HepG2 (cell line): ENCODE data around the gene CEBPA. TPM values are rescaled to one million over a fixed set of nuclear protein-coding genes. Genes with fewer than 3 reads are reported as not detected.
A peak's percentile ranks its signal among the peaks of the same experiment; 100 is the strongest.

ENCODE experiments used
- AKAP8 ChIP-seq: sonication (generic); formaldehyde crosslinking; IDR thresholded peaks from 2 replicates; pipeline ENCODE4 v1.5.1; 2020; ENCODE audit warnings: mild to moderate bottlenecking, missing genetic modification reagents
- CBX2 ChIP-seq, 2 experiments: fragments of 200-600 bp in 1 of 2; sonication (generic); formaldehyde crosslinking in 1 of 2; IDR thresholded peaks; 2 replicates each; pipeline versions ENCODE4 v1.7.0 to v1.8.1; 2018 to 2022; ENCODE audit warnings: low read depth in 2 of 2, low read length in 1 of 2, mild to moderate bottlenecking in 1 of 2, missing genetic modification reagents in 1 of 2
- GABPA ChIP-seq, 2 experiments: IDR thresholded peaks; 2 replicates each; pipeline ENCODE4 v1.6.1; 2011 to 2016; ENCODE audit warnings: low read depth in 2 of 2, low read length in 1 of 2, missing biosample characterization in 1 of 2, missing genetic modification characterization in 1 of 2
- GPN1 ChIP-seq: sonication (generic); formaldehyde crosslinking; IDR thresholded peaks from 2 replicates; pipeline ENCODE4 v1.5.1; 2020; ENCODE audit warnings: missing genetic modification reagents, borderline replicate concordance
- HIVEP1 ChIP-seq: sonication (generic); formaldehyde crosslinking; IDR thresholded peaks from 2 replicates; pipeline ENCODE4 v1.4.0; 2020; ENCODE audit warnings: mild to moderate bottlenecking, missing genetic modification reagents
- HOXA3 ChIP-seq: sonication (generic); formaldehyde crosslinking; IDR thresholded peaks from 2 replicates; pipeline ENCODE4 v1.5.0; 2020; ENCODE audit warnings: missing genetic modification reagents
- LCORL ChIP-seq, 2 experiments: fragments of 450-650 bp in 1 of 2; sonication (generic) in 1 of 2; formaldehyde crosslinking in 1 of 2; IDR thresholded peaks; 2 replicates each; pipeline versions ENCODE4 v1.5.0 to v1.6.1; 2017 to 2020; ENCODE audit warnings: antibody characterized with exemption in 1 of 2, missing genetic modification reagents in 1 of 2
- MATR3 ChIP-seq: sonication (generic); formaldehyde crosslinking; IDR thresholded peaks from 2 replicates; pipeline ENCODE4 v1.4.0; 2020; ENCODE audit warnings: missing genetic modification reagents
- MIER3 ChIP-seq: IDR thresholded peaks from 2 replicates; pipeline ENCODE4 v1.6.1; 2016; ENCODE audit warnings: missing compliant biosample characterization, borderline replicate concordance
- NR3C1 ChIP-seq: sonication (generic); formaldehyde crosslinking; IDR thresholded peaks from 2 replicates; pipeline ENCODE4 v1.4.0; 2020; ENCODE audit warnings: missing genetic modification reagents
- RAD51 ChIP-seq: fragments of 450-650 bp; IDR thresholded peaks from 2 replicates; pipeline ENCODE4 v1.6.1; 2016; ENCODE audit warnings: borderline replicate concordance
- RFX5 ChIP-seq: IDR thresholded peaks from 2 replicates; pipeline ENCODE4 v1.6.1; 2011; ENCODE audit warnings: low read depth, low read length, improper control_type of control experiment
- ZC3H13 ChIP-seq: sonication (generic); formaldehyde crosslinking; IDR thresholded peaks from 2 replicates; pipeline ENCODE4 v1.8.1; 2023; ENCODE audit warnings: mild to moderate bottlenecking, missing genetic modification reagents, moderate library complexity
- ZFP36L1 ChIP-seq: sonication (generic); formaldehyde crosslinking; IDR thresholded peaks from 2 replicates; pipeline ENCODE4 v1.8.0; 2022; ENCODE audit warnings: mild to moderate bottlenecking, missing genetic modification reagents, moderate library complexity
- ZFX ChIP-seq: sonication (generic); formaldehyde crosslinking; IDR thresholded peaks from 2 replicates; pipeline ENCODE4 v1.4.0; 2020; ENCODE audit warnings: mild to moderate bottlenecking, low read depth, missing genetic modification reagents, moderate library complexity
- ZNF235 ChIP-seq: sonication (generic); formaldehyde crosslinking; IDR thresholded peaks from 2 replicates; pipeline ENCODE4 v1.8.1; 2023; ENCODE audit warnings: mild to moderate bottlenecking, missing genetic modification reagents, borderline replicate concordance
- ZNF260 ChIP-seq: sonication (generic); formaldehyde crosslinking; IDR thresholded peaks from 2 replicates; pipeline ENCODE4 v1.4.0; 2020; ENCODE audit warnings: missing genetic modification reagents, low read depth, mild to moderate bottlenecking, borderline replicate concordance
- ZNF274 ChIP-seq: sonication (generic); formaldehyde crosslinking; IDR thresholded peaks from 2 replicates; pipeline ENCODE4 v1.5.1; 2020; ENCODE audit warnings: mild to moderate bottlenecking, missing genetic modification reagents
- ZNF44 ChIP-seq: sonication (generic); formaldehyde crosslinking; IDR thresholded peaks from 2 replicates; pipeline ENCODE4 v1.5.1; 2020; ENCODE audit warnings: mild to moderate bottlenecking, missing genetic modification reagents
- ZNF737 ChIP-seq: sonication (generic); formaldehyde crosslinking; IDR thresholded peaks from 2 replicates; pipeline ENCODE4 v1.5.0; 2020; ENCODE audit warnings: missing genetic modification reagents, mild to moderate bottlenecking, borderline replicate concordance
- ZZZ3 ChIP-seq: sonication (generic); formaldehyde crosslinking; IDR thresholded peaks from 2 replicates; pipeline ENCODE4 v1.4.0; 2020; ENCODE audit warnings: missing genetic modification reagents, mild to moderate bottlenecking, borderline replicate concordance
- polyA plus RNA-seq, 8 experiments: library from polyadenylated mRNA; depleted of rRNA in 3 of 8; stranded (reverse) in 7 of 8; unstranded in 1 of 8; fragments of >200 nt; fragmentation: Illumina TruSeq in 4 of 8; extraction: Trizol in 4 of 8; gene quantifications; 2 replicates each; pipeline versions ENCODE4 v1.2.1 to v1.2.3, GENCODE V29; 2011 to 2016; ENCODE audit warnings: low read depth in 4 of 8, missing spikeins in 1 of 8, mixed read lengths in 1 of 8; ENCODE audit not compliant: insufficient read depth in 1 of 8
- total RNA-seq, 5 experiments: library from RNA; depleted of rRNA; stranded (reverse); fragments of >200 nt; fragmentation: Illumina TruSeq; extraction: Trizol; gene quantifications; 2 replicates each; pipeline ENCODE4 v1.2.3, GENCODE V29; 2016; ENCODE audit warnings: low read depth in 1 of 5
- TF ChIP-seq, protein P1 (sequence below): sonication (generic); formaldehyde crosslinking; conservative IDR thresholded peaks from 2 replicates; pipeline ENCODE4 v1.4.0; 2020; ENCODE audit warnings: missing genetic modification reagents
- TF ChIP-seq, protein P2 (sequence below): sonication (generic); formaldehyde crosslinking; IDR thresholded peaks from 2 replicates; pipeline ENCODE4 v1.4.0; 2020; ENCODE audit warnings: missing genetic modification reagents
- TF ChIP-seq, protein P3 (sequence below): sonication (generic); formaldehyde crosslinking; IDR thresholded peaks from 2 replicates; pipeline ENCODE4 v1.8.0; 2022; ENCODE audit warnings: missing genetic modification reagents, mild to moderate bottlenecking, inconsistent platforms, borderline replicate concordance

Gene CEBPA
- total and polyA plus RNA-seq, 2 of the 13 experiments (the other 11 are each of a cell fraction or from before 2014, with no cell fraction given), result 24.8 to 103 TPM

DNA sequence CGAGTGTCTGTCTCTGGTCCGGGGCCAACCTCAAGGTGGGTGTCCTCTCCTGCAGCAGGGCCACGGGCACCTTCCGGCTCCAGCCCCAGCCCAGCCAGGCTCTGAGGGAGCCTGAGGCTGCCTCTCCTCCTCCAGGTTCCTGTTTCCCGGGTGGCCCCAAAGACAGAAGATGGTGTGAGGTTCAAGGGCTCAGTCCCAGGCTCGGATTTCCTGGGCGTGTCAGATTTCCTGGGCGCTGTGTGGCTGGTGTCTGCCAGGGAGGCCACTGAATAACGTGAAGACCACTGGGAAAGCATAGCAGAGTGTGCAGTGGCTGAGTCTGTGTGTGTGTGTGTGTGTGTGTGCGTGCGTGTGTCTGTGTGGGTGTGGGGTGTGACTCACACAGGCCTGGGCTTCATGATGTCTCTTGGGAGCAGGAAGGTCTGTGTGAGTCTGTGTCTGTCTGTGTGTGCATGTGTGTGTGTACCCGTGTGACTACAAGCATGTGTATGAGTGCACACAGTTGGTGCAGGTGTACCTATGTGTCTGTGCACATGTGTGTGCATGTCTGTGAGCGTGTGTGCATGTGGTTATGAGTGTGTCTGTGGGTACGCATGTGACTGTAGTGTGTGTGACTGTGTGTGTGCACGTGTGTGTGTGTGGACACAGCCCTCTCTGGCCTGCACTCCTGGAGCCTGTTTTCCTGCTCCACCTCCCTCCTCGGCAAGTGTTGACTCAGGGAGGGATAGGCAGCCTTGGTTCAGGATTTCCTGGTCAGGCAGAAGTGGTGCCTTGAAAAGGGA, 28.3 kb downstream of the CEBPA start (continued):
- no peak for TF ChIP-seq ZNF235 (CRISPR knock-in tag)
- TF ChIP-seq MATR3 (CRISPR knock-in tag), result no peak
- no peak for TF ChIP-seq RFX5
- no peak for TF ChIP-seq LCORL (IDR thresholded peaks at IDR 0.05)
- TF ChIP-seq LCORL (CRISPR knock-in tag; IDR thresholded peaks at IDR 0.05), result no peak
- TF ChIP-seq, protein P1, sequence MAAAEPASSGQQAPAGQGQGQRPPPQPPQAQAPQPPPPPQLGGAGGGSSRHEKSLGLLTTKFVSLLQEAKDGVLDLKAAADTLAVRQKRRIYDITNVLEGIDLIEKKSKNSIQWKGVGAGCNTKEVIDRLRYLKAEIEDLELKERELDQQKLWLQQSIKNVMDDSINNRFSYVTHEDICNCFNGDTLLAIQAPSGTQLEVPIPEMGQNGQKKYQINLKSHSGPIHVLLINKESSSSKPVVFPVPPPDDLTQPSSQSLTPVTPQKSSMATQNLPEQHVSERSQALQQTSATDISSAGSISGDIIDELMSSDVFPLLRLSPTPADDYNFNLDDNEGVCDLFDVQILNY, result no peak
- TF ChIP-seq HOXA3 (CRISPR knock-in tag), result peak; percentile 71; the same call in 1 of the 2 replicates
- TF ChIP-seq ZNF44, result no peak
- TF ChIP-seq AKAP8, result peak; percentile 13; the same call in 1 of the 2 replicates
- TF ChIP-seq ZFP36L1 (CRISPR knock-in tag), result no peak
- no peak for TF ChIP-seq ZNF260
- TF ChIP-seq GABPA (IDR thresholded peaks at IDR 0.05; ENCODE audit: low read depth, low read length), result no peak
- TF ChIP-seq GABPA (CRISPR knock-in tag; IDR thresholded peaks at IDR 0.05; ENCODE audit: low read depth), result no peak
- TF ChIP-seq, protein P2, sequence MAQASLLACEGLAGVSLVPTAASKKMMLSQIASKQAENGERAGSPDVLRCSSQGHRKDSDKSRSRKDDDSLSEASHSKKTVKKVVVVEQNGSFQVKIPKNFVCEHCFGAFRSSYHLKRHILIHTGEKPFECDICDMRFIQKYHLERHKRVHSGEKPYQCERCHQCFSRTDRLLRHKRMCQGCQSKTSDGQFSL (CRISPR knock-in tag), result no peak
- TF ChIP-seq NR3C1, result no peak
- TF ChIP-seq GPN1 (CRISPR knock-in tag), result no peak
- TF ChIP-seq RAD51, result no peak
- TF ChIP-seq ZNF274 (CRISPR knock-in tag), result no peak
- TF ChIP-seq, protein P3, sequence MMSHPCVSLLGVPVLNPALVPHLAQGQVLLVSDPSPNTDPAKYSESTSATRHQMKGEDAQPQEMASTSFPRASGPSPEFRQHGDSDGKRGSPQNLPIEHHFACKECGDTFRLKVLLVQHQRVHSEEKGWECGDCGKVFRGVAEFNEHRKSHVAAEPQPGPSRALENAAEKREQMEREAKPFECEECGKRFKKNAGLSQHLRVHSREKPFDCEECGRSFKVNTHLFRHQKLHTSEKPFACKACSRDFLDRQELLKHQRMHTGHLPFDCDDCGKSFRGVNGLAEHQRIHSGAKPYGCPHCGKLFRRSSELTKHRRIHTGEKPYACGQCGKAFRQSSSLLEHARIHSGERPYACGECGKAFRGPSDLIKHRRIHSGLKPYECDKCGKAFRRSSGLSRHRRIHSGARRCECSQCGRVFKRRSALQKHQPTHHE (CRISPR knock-in tag), result no peak
- TF ChIP-seq ZZZ3 (CRISPR knock-in tag), result no peak
- TF ChIP-seq CBX2 (IDR thresholded peaks at IDR 0.05; ENCODE audit: low read depth, low read length), result no peak
- TF ChIP-seq CBX2 (CRISPR knock-in tag; IDR thresholded peaks at IDR 0.05; ENCODE audit: low read depth), result no peak
- no peak; the same call in 1 of the 2 replicates for TF ChIP-seq ZNF737 (CRISPR knock-in tag)
- no peak for TF ChIP-seq HIVEP1
- peak; percentile 82 for TF ChIP-seq ZFX (CRISPR knock-in tag)
- no peak for TF ChIP-seq ZC3H13 (CRISPR knock-in tag)
- peak; percentile 18; the same call in 1 of the 2 replicates for TF ChIP-seq MIER3 (CRISPR knock-in tag)
